GM19455 (cell line): ENCODE results near the gene RPAP2.
"Not testable (repeated sequence)": the region's sequence is repeated elsewhere in the genome, so short reads cannot be mapped to it uniquely, and the experiment has no call there.

ENCODE experiments used
- ATAC-seq: cut with Tn5 transposase; IDR thresholded peaks from one replicate; pipeline ENCODE4 v1.9.1; 2021; ENCODE audit not compliant: unreplicated experiment

The RPAP2 gene

DNA sequence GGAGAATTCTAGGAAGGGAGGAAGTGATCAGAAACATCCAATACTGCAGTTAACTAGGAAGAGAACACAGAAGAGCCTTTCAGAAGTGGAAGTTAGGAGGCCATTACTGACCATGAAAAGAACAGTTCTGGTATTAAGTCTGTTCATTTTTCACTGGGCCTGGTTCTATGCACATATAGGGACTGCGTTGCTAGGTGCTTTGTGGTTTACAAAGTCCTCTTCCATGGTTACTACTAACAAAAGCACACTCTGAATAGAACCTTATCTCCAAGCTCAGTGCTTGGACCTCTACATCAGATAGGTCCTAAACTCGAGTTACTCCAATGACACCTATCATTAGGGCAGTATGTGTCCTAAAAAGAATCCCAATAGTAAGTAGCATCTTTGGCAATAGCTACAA is 75.4 kb downstream of the RPAP2 start:
- no peak for ATAC-seq

DNA sequence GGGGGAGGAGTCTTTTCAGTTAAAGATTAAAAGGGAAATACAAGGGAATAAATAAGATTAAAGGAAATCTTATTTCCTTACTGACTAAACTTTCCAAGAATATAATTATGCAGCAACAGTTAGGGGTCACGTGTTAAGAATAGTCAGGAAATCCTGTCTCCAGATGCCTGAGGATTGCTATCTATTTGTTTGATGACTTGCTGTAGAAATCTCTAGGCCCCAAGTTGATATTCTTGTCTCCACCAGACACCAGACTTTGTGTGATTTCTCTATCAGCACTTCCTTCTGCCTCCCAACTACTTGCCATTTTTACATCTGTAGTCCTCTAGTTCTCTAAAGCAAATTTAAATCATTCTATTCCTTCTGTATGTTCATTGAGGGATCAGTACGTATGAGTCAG is 77.5 kb downstream of the RPAP2 start:
- no peak for ATAC-seq

DNA sequence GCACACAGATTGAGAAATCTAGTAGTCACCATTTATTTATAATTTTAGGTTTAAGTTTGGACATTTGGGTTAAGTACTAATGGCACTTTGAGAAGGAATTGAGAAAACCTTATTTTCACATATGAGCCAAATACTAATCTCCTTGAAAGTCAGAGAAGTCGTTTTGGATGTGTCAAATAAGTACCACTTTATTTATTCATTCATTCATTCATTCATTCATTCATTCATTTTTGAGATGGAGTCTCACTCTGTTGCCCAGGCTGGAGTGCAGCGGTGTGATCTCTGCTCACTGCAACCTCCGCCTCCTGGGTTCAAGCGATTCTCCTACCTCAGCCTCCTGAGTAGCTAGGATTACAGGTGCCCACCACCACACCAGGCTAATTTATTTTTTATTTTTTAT is 79.1 kb downstream of the RPAP2 start:
- not testable (repeated sequence) for ATAC-seq

- ATAC-seq, result no peak
Observed at GRCh38 chr1:92380867-92381266, 82.0 kb downstream of the RPAP2 start.

- ATAC-seq, result not testable (repeated sequence)
Observed at GRCh38 chr1:92393966-92394365, 95.1 kb downstream of the RPAP2 start.

GRCh38 chr1:92398519-92398918 is 99.7 kb downstream of the RPAP2 start:
- ATAC-seq, result no peak

DNA sequence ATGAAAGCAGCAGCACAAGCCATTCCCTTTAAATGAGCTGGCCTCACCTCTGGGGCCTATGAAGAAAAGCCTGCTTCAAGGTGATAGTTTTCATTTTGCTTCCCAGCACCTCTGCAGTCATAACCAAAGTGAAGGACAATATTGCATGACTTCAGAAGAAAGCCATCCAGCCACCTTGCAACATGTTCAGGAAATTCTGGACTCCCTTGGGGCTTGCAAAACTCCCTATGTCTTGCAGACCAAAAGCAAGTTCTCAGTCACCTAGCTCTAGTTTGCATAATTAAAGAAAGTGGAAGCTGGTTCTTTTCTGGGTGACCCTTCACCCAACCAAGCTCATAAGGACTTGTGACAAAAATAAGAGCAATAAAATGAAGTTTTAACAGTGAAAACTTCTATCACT is 100.2 kb downstream of the RPAP2 start:
- peak; percentile 74 for ATAC-seq

DNA sequence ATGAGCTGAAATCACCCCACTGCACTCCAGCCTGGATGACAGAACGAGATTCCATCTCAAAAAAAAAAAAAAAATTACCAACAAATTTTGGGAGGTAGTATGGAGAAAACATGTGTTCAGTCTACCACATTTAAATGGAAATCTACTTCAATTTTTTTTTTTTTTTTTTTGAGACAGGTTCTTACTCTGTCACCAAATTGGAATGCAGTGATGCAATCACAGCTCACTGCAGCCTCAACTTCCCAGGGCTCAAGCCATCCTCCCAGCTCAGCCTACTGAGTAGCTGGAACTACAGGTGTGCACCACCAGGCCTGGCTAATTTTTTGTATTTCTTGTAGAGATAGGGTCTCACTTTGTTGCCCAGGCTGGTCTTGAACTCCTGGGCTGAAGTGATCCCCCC is 105.8 kb downstream of the RPAP2 start:
- ATAC-seq, result no peak

DNA sequence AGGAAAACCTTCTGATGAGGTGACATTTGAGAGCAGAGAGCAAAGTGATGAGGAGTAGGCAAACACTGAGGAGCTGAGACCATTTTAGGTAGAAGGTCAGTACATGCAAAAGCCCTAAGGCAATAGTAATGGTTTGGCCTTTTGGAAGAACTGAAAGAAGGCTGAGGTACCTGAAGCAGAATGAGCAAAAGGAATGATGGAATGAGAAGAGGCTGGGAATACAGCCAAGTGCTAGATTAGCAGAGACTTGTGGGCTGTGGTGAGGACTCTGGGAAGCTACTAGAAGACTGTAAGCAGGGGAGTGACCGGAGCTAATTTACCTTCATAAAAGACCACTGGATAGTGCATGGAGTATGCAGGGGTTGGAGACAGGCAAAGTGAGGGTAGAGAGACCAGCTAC is 110.0 kb downstream of the RPAP2 start:
- no peak for ATAC-seq

GRCh38 chr1:92409946-92410549 is 111.2 kb downstream of the RPAP2 start:
- ATAC-seq, result no peak

- ATAC-seq, result no peak
Observed at GRCh38 chr1:92410706-92411105, 111.8 kb downstream of the RPAP2 start.

- ATAC-seq, result no peak
Observed at GRCh38 chr1:92411511-92411910, 112.7 kb downstream of the RPAP2 start.

DNA sequence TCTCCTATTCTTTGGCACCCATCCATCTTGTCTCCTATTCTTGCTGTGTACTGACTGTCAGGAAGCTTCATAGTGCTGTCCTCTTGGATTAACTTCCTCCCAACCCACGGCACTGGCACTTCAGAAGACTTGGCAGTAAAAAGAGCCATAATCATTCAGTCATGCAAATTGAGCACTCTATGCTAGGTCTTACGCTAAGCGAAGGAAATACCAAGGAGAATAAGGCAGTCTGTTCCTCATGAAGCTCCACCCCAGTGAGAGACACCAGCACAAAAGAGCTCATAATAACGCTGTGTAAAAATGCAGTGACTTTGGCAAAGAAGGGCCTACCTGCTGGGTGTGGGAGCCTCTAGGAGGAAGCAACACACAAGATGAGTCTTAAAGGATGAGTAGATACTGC is 120.8 kb downstream of the RPAP2 start:
- no peak for ATAC-seq

DNA sequence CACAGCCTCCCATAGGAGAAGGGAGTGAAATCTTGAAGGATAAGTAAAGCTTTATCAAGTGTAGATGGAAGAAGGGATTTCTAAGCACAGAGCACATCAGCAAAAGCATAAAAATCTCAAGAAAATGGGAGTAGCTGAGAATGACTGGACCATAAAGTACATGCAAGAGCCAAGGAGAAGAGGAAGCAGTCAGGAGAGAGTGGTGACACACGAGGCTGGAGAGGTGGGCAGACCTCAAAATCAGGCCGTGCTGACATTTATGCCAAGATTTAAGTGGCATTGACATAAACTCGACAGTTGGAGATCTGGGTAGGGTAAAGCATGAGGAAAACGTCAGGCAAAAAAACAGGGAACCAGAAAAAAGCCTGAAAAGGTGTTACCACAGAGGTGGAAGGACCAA is 125.5 kb downstream of the RPAP2 start:
- no peak for ATAC-seq

DNA sequence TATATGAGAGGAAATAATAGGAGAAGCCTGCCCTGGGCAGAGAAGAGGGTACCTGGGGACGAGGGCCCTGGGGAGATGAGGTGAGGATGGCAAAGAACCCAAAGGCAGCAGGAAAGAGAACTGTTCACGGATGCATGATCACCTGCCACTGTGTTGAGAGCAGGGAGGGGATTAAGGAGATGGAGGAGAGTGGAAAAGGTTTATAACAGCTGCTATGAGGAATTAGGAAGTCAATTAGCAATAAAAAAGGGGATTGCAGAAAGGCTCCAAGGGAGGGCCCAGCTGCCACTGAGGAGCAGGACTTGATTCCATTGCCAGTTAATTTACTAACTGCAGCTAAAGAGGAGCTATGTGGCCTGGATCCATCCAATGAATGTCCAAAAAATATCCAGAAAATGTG is 126.8 kb downstream of the RPAP2 start:
- ATAC-seq, result no peak

GRCh38 chr1:92430030-92430429 is 131.2 kb downstream of the RPAP2 start:
- no peak for ATAC-seq

DNA sequence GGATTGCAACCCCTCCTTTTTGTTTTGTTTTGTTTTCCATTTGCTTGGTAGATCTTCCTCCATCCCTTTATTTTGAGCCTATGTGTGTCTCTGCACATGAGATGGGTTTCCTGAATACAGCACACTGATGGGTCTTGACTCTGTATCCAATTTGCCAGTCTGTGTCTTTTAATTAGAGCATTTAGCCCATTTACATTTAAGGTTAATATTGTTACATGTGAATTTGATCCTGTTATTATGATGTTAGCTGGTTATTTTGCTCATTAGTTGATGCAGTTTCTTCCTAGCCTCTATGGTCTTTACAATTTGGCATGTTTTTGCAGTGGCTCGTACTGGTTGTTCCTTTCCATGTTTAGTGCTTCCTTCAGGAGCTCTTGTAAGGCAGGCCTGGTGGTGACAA is 135.7 kb downstream of the RPAP2 start:
- not testable (repeated sequence) for ATAC-seq

- ATAC-seq, result no peak
Observed at GRCh38 chr1:92439291-92439690, 140.4 kb downstream of the RPAP2 start.

GRCh38 chr1:92441316-92441696 is 142.4 kb downstream of the RPAP2 start:
- no peak for ATAC-seq

GRCh38 chr1:92441697-92442342 is 143.0 kb downstream of the RPAP2 start:
- ATAC-seq, result no peak

DNA sequence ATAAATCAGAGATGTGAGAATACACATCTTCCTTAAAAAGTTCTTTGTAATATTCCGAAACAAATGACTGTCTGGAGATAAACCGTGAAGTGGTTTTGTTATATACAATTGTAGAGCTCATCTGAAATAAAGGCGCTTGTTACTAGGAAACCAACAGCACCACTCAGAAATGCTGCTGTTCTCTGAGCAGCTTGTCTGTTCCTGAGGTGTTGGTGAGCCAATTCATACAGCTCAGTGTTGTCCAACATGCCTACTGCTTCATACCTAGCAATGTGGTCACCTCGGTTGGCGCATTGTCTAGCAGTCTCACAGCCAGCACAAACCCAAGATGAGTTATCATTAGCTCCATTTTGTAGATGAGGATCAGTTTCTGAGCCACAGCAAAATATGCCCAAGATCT is 143.5 kb downstream of the RPAP2 start:
- ATAC-seq, result no peak

DNA sequence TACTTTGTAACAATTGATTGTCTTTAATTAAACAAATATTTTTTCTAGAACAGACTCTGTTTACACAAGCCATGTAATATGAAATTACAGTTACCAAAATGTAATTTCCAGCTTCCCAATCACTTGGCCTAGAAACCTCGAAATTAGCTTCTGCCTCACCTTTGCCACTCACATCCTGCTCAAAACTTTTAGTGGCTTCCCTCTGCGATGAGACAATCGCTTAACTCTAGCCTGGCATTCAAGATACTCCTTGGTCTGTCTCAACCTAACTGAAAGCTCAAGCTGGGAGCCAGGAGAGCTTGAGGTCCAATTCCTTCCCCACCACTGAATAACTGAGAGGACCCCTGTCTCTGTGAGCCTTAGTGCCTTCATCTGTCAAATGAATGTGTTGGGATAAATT is 145.0 kb downstream of the RPAP2 start:
- no peak for ATAC-seq

- no peak for ATAC-seq
Observed at GRCh38 chr1:92444351-92444750, 145.5 kb downstream of the RPAP2 start.
